IPS-18c (cell line): ENCODE measurements around the gene SMARCE1.
"Not testable (repeated sequence)": the region's sequence is repeated elsewhere in the genome, so short reads cannot be mapped to it uniquely, and the experiment has no call there.

Experiments used
- H3K4me3 ChIP-seq: 2 replicates; pipeline ENCODE4 v1.7.0; 2013; ENCODE audit warnings: low read depth, mild to moderate bottlenecking, low read length, moderate library complexity; ENCODE audit not compliant: insufficient read depth
- H3K9me3 ChIP-seq: one replicate; pipeline ENCODE4 v1.6.1; 2013; ENCODE audit warnings: mild to moderate bottlenecking, low read length, moderate library complexity; ENCODE audit not compliant: control insufficient read depth, insufficient read depth

The SMARCE1 gene

GRCh38 chr17:40600486-40601046 is 47.1 kb downstream of the SMARCE1 start:
- no peaks in the 10 kb centered on the region for H3K9me3 ChIP-seq
- no peak overlapping the region for H3K4me3 ChIP-seq

- Histone ChIP-seq H3K9me3 (no peaks in the 10 kb centered on the region), H3K4me3 (no peak overlapping the region)
These were observed 48.2 kb downstream of the SMARCE1 start for GRCh38 chr17:40599468-40599763.

- H3K9me3 ChIP-seq, result no peaks in the 10 kb centered on the region
- no peak overlapping the region for H3K4me3 ChIP-seq
These were observed 48.8 kb downstream of the SMARCE1 start for GRCh38 chr17:40598619-40599467.

- no peak overlapping the region for H3K4me3 ChIP-seq
- H3K9me3 ChIP-seq, result no peaks in the 10 kb centered on the region
These were observed 49.4 kb downstream of the SMARCE1 start for GRCh38 chr17:40598301-40598618.

- H3K9me3 ChIP-seq, result no peaks in the 10 kb centered on the region
- H3K4me3 ChIP-seq, result no peak overlapping the region
These were observed 49.9 kb downstream of the SMARCE1 start for GRCh38 chr17:40597556-40598300.

- no peak overlapping the region for H3K4me3 ChIP-seq
These were observed 50.5 kb downstream of the SMARCE1 start for GRCh38 chr17:40597156-40597555.

GRCh38 chr17:40596261-40596919 is 51.2 kb downstream of the SMARCE1 start:
- H3K4me3 ChIP-seq, result no peak overlapping the region
- no peaks in the 10 kb centered on the region for H3K9me3 ChIP-seq

More at GRCh38 chr17:40597156-40597555, 50.5 kb downstream of the SMARCE1 start:
- no peaks in the 10 kb centered on the region for H3K9me3 ChIP-seq

GRCh38 chr17:40590742-40591141 is 56.9 kb downstream of the SMARCE1 start:
- Histone ChIP-seq H3K9me3 (no peaks in the 10 kb centered on the region), H3K4me3 (no peak overlapping the region)

GRCh38 chr17:40588552-40588951 is 59.1 kb downstream of the SMARCE1 start:
- Histone ChIP-seq H3K4me3 (no peak overlapping the region), H3K9me3 (no peaks in the 10 kb centered on the region)

- H3K9me3 ChIP-seq, H3K4me3 ChIP-seq: not testable (repeated sequence)
These were observed 61.4 kb downstream of the SMARCE1 start for GRCh38 chr17:40586264-40586663.

GRCh38 chr17:40584950-40585349 is 62.7 kb downstream of the SMARCE1 start:
- H3K4me3 ChIP-seq, H3K9me3 ChIP-seq: not testable (repeated sequence)

GRCh38 chr17:40582328-40582901 is 65.2 kb downstream of the SMARCE1 start:
- Histone ChIP-seq H3K4me3 (no peak overlapping the region), H3K9me3 (no peaks in the 10 kb centered on the region)

- H3K9me3 ChIP-seq, result no peaks in the 10 kb centered on the region
- no peak overlapping the region for H3K4me3 ChIP-seq
These were observed 67.5 kb downstream of the SMARCE1 start for GRCh38 chr17:40580140-40580539.

- no peaks in the 10 kb centered on the region for H3K9me3 ChIP-seq
These were observed 68.1 kb downstream of the SMARCE1 start for GRCh38 chr17:40579471-40579870.

GRCh38 chr17:40577611-40578065 is 70.0 kb downstream of the SMARCE1 start:
- Histone ChIP-seq H3K9me3 (no peaks in the 10 kb centered on the region), H3K4me3 (no peak overlapping the region)

More at GRCh38 chr17:40579471-40579870, 68.1 kb downstream of the SMARCE1 start:
- H3K4me3 ChIP-seq, result no peak overlapping the region

- Histone ChIP-seq H3K9me3 (no peaks in the 10 kb centered on the region), H3K4me3 (no peak overlapping the region)
These were observed 71.4 kb downstream of the SMARCE1 start for GRCh38 chr17:40576113-40576740.
